ENCODE data around the gene FOXO1. TPM values are rescaled to one million over a fixed set of nuclear protein-coding genes. Genes with fewer than 3 reads are reported as not detected.

The FOXO1 gene
- total RNA-seq, 4 donors from 2014 or later: 65.6 to 87.4 (median 78.5) TPM

GRCh38 chr13:40598569-40598968, 67.9 kb downstream of the FOXO1 start:
- no peaks in the 10 kb centered on the region for H3K36me3 ChIP-seq
- peak; percentile 42 for DNase-seq (ENCODE audit: extremely low spot score)
- no peak overlapping the region for H3K4me3 ChIP-seq
- 36% methylated on average over 1 of the region's 1 CpG for WGBS
- TF ChIP-seq POLR2A (IDR thresholded peaks at IDR 0.05; ENCODE audit: low read depth) (no peak), POLR2AphosphoS5 (IDR thresholded peaks at IDR 0.05) (peak in 1 of 2 donors; percentile 11), CTCF (IDR thresholded peaks at IDR 0.05) (no peak), EP300 (IDR thresholded peaks at IDR 0.05) (no peak)
- no peaks in the 10 kb centered on the region for H3K27me3 ChIP-seq
- peaks cover 53 to 89% (median 86%) of the 10 kb centered on the region in 4 donors for H3K4me1 ChIP-seq
- intact Hi-C loops (cut with DNase I): no loop called here
- H3K9me3 ChIP-seq: no peaks in the 10 kb centered on the region
- H3K27ac ChIP-seq (replicated peaks in 1 of 4): peak overlapping the region; percentile 8 to 73 (median 59)

GRCh38 chr13:40597735-40598365, 68.6 kb downstream of the FOXO1 start:
- Histone ChIP-seq H3K27me3 (no peaks in the 10 kb centered on the region), H3K4me1 (peaks cover 53 to 93% (median 89%) of the 10 kb centered on the region in 4 donors), H3K9me3 (no peaks in the 10 kb centered on the region), H3K27ac (replicated peaks in 1 of 4) (peak overlapping the region; percentile 42 to 73 (median 59)), H3K4me3 (peak overlapping the region; percentile 1 to 23 (median 10)), H3K36me3 (no peaks in the 10 kb centered on the region)
- TF ChIP-seq POLR2AphosphoS5 (IDR thresholded peaks at IDR 0.05) (no peak), EP300 (IDR thresholded peaks at IDR 0.05) (no peak), POLR2A (IDR thresholded peaks at IDR 0.05; ENCODE audit: low read depth) (no peak), CTCF (IDR thresholded peaks at IDR 0.05) (no peak)
- DNase-seq (ENCODE audit: extremely low spot score): peak; percentile 29
- WGBS: 67% methylated on average over 11 of the region's 11 CpGs
- intact Hi-C loops (cut with DNase I): no loop called here

- intact Hi-C loops (cut with DNase I): no loop called here
- H3K9me3 ChIP-seq: no peaks in the 10 kb centered on the region
- peak; percentile 81 for DNase-seq (ENCODE audit: extremely low spot score)
- TF ChIP-seq POLR2A (IDR thresholded peaks at IDR 0.05; ENCODE audit: low read depth): no peak
- no peak for TF ChIP-seq CTCF (IDR thresholded peaks at IDR 0.05)
- TF ChIP-seq EP300 (IDR thresholded peaks at IDR 0.05): no peak
- no peak for TF ChIP-seq POLR2AphosphoS5 (IDR thresholded peaks at IDR 0.05)
- H3K27me3 ChIP-seq: no peaks in the 10 kb centered on the region
- no peaks in the 10 kb centered on the region for H3K36me3 ChIP-seq
- H3K4me3 ChIP-seq: no peak overlapping the region
- 77% methylated on average over 4 of the region's 4 CpGs for WGBS
- peak overlapping the region in 3 of 4 donors; percentile 8 to 73 (median 55) for H3K27ac ChIP-seq (replicated peaks in 1 of 4)
- peaks cover 52 to 92% (median 90%) of the 10 kb centered on the region in 4 donors for H3K4me1 ChIP-seq
These were observed 70.0 kb downstream of the FOXO1 start for GRCh38 chr13:40596484-40596883.

GRCh38 chr13:40595693-40596092, 70.7 kb downstream of the FOXO1 start:
- intact Hi-C loops (cut with DNase I): no loop called here
- Histone ChIP-seq H3K27ac (replicated peaks in 1 of 4) (peak overlapping the region in 3 of 4 donors; percentile 8 to 61 (median 18)), H3K36me3 (no peaks in the 10 kb centered on the region), H3K4me1 (peaks cover 60 to 98% (median 96%) of the 10 kb centered on the region in 4 donors), H3K9me3 (no peaks in the 10 kb centered on the region), H3K27me3 (no peaks in the 10 kb centered on the region), H3K4me3 (no peak overlapping the region)
- TF ChIP-seq CTCF (IDR thresholded peaks at IDR 0.05): no peak
- TF ChIP-seq POLR2AphosphoS5 (IDR thresholded peaks at IDR 0.05): no peak
- no peak for TF ChIP-seq EP300 (IDR thresholded peaks at IDR 0.05)
- TF ChIP-seq POLR2A (IDR thresholded peaks at IDR 0.05; ENCODE audit: low read depth): no peak
- 61% methylated on average over 3 of the region's 3 CpGs for WGBS
- no peak for DNase-seq (ENCODE audit: extremely low spot score)

All from esophagus muscularis mucosa (tissue), 4 donors.